ENCODE results near the gene EIF3L. TPM values are rescaled to one million over a fixed set of nuclear protein-coding genes. Genes with fewer than 3 reads are reported as not detected.

EIF3L gene
- total RNA-seq, 1 experiment from 2014 or later = 739 TPM

- Histone ChIP-seq H3K18ac (ENCODE audit: insufficient read length, low read depth, low read length) (peak overlapping the region; percentile 67), H2BK5ac (ENCODE audit: insufficient read length, low read length) (no peak overlapping the region), H2BK20ac (ENCODE audit: low read depth, low read length, poor library complexity, severe bottlenecking) (no peak overlapping the region), H3K4me2 (ENCODE audit: insufficient read depth, insufficient read length, low read length) (peak overlapping the region; percentile 87), H2BK15ac (ENCODE audit: low read depth, low read length) (no peak overlapping the region), H3K79me1 (ENCODE audit: insufficient read depth, low read depth, low read length, poor library complexity, severe bottlenecking) (no peaks in the 10 kb centered on the region), H3T11ph (ENCODE audit: low read length) (no peak overlapping the region), H3K23me2 (ENCODE audit: insufficient read length, low read depth, low read length, poor library complexity, severe bottlenecking) (peaks cover 52% of the 10 kb centered on the region), H3K79me2 (ENCODE audit: insufficient read depth, low read length) (no peaks in the 10 kb centered on the region), H2BK120ac (ENCODE audit: low read depth, low read length, poor library complexity, severe bottlenecking) (no peak overlapping the region), H3K27me3 (ENCODE audit: insufficient read depth, low read length) (peaks cover 13% of the 10 kb centered on the region; the same call in 1 of the 2 replicates), H2AFZ (ENCODE audit: low read length) (no peak overlapping the region), H2BK12ac (ENCODE audit: insufficient read length, low read depth, low read length) (no peak overlapping the region), H3K27ac (ENCODE audit: insufficient read length, low read depth, low read length) (no peak overlapping the region), H3K9me3 (ENCODE audit: control insufficient read depth, low read depth, low read length) (no peaks in the 10 kb centered on the region), H3K4me1 (ENCODE audit: insufficient read depth, low read length) (no peaks in the 10 kb centered on the region; the same call in 1 of the 2 replicates), H4K8ac (replicated peaks; ENCODE audit: insufficient read length, low read depth, low read length) (no peak overlapping the region), H3K23ac (ENCODE audit: insufficient read length, low read depth, low read length) (no peak overlapping the region), H4K91ac (ENCODE audit: insufficient read length, low read depth, low read length) (peak overlapping the region; percentile 97), H3K14ac (ENCODE audit: insufficient read depth, low read length) (peak overlapping the region; percentile 93; the same call in 1 of the 2 replicates), H3K4ac (ENCODE audit: low read depth, low read length) (no peak overlapping the region), H3K56ac (ENCODE audit: insufficient read length, low read depth, low read length) (no peak overlapping the region), H4K5ac (ENCODE audit: insufficient read length, low read depth, low read length) (no peak overlapping the region), H3K9ac (ENCODE audit: extremely low read depth, insufficient read length, low read length) (no peak overlapping the region), H4K20me1 (ENCODE audit: control insufficient read depth, insufficient read depth, insufficient read length) (no peaks in the 10 kb centered on the region), H2AK5ac (ENCODE audit: insufficient read length, low read length) (no peak overlapping the region)
- TF ChIP-seq, protein P1, sequence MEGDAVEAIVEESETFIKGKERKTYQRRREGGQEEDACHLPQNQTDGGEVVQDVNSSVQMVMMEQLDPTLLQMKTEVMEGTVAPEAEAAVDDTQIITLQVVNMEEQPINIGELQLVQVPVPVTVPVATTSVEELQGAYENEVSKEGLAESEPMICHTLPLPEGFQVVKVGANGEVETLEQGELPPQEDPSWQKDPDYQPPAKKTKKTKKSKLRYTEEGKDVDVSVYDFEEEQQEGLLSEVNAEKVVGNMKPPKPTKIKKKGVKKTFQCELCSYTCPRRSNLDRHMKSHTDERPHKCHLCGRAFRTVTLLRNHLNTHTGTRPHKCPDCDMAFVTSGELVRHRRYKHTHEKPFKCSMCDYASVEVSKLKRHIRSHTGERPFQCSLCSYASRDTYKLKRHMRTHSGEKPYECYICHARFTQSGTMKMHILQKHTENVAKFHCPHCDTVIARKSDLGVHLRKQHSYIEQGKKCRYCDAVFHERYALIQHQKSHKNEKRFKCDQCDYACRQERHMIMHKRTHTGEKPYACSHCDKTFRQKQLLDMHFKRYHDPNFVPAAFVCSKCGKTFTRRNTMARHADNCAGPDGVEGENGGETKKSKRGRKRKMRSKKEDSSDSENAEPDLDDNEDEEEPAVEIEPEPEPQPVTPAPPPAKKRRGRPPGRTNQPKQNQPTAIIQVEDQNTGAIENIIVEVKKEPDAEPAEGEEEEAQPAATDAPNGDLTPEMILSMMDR (conservative IDR thresholded peaks at IDR 0.05) = no peak
- Mint-ChIP-seq H3K4me3 (peak overlapping the region; percentile 66 to 89), H3K36me3 (ENCODE audit: insufficient read depth in 1 of 3, low read depth in 3 of 3) (no peaks in the 10 kb centered on the region; a peak in 1 of 7 replicates), H3K27me3 (ENCODE audit: low read depth) (peaks cover 67% of the 10 kb centered on the region), H3K9me3 (peaks cover 0 to 4% of the 10 kb centered on the region in 2 experiments; a peak in 3 of 5 replicates), H3K4me1 (peaks cover 31 to 33% of the 10 kb centered on the region in 2 experiments), H3K27ac (peak overlapping the region; percentile 10 to 81 (median 46); a peak in 3 of 7 replicates)
- DNase-seq = no peak
- no CpG with 5 or more reads among the region's 16 CpGs for WGBS (ENCODE audit: extremely low coverage, insufficient read length, low lambda C conversion rate)
Observed at GRCh38 chr22:37803195-37803638, 46.0 kb upstream of the EIF3L start.

All from H9 (cell line).